ENCODE measurements around the gene ST6GAL2.

GRCh38 chr2:106840818-106841217, 45.1 kb downstream of the ST6GAL2 start:
- TF ChIP-seq CTCF (IDR thresholded peaks at IDR 0.05): no peak
- TF ChIP-seq POLR2A (IDR thresholded peaks at IDR 0.05): no peak

Data from breast epithelium (tissue), 3 donors.